MM.1S (cell line): ENCODE measurements around the gene GBF1.

Experiments used
- DNase-seq: peaks from one replicate; pipeline ENCODE4 v3.0.0-alpha.2; 2015
- H2AFZ ChIP-seq: fragments of 300-600 bp; sonication (generic); 2 replicates; pipeline ENCODE4 v1.6.0; 2016; ENCODE audit warnings: antibody characterized with exemption, low read length
- H3F3A ChIP-seq: fragments of 300-600 bp; sonication (generic); 2 replicates; pipeline ENCODE4 v1.6.1; 2016; ENCODE audit warnings: mild to moderate bottlenecking, antibody characterized with exemption, low read length, moderate library complexity, mixed read lengths; ENCODE audit not compliant: insufficient read depth
- H3K27ac ChIP-seq: fragments of 300-600 bp; sonication (generic); 2 replicates; pipeline ENCODE4 v1.5.1; 2016; ENCODE audit warnings: mild to moderate bottlenecking, low read length
- H3K27me3 ChIP-seq: fragments of 300-600 bp; sonication (generic); replicated peaks from 2 replicates; pipeline ENCODE4 v1.6.0; 2016; ENCODE audit warnings: low read length; ENCODE audit not compliant: insufficient read depth
- H3K36me3 ChIP-seq: fragments of 300-600 bp; sonication (generic); replicated peaks from 2 replicates; pipeline ENCODE4 v1.6.1; 2016; ENCODE audit warnings: mild to moderate bottlenecking, low read length, mixed read lengths; ENCODE audit not compliant: insufficient read depth
- H3K4me1 ChIP-seq: fragments of 300-600 bp; sonication (generic); 2 replicates; pipeline ENCODE4 v1.6.1; 2016; ENCODE audit warnings: low read length, mixed read lengths
- H3K4me2 ChIP-seq: fragments of 300-600 bp; sonication (generic); 2 replicates; pipeline ENCODE4 v1.6.0; 2016; ENCODE audit warnings: low read depth, low read length
- H3K4me3 ChIP-seq: fragments of 300-600 bp; sonication (generic); 2 replicates; pipeline ENCODE4 v1.5.1; 2016; ENCODE audit warnings: low read length, mixed read lengths
- H3K79me2 ChIP-seq: fragments of 300-600 bp; sonication (generic); 2 replicates; pipeline ENCODE4 v1.6.1; 2016; ENCODE audit warnings: mixed run types, low read length, mixed read lengths
- H3K9ac ChIP-seq: fragments of 300-600 bp; sonication (generic); 2 replicates; pipeline ENCODE4 v1.6.1; 2016; ENCODE audit warnings: low read length, mixed read lengths
- H3K9me2 ChIP-seq: fragments of 300-600 bp; sonication (generic); replicated peaks from 2 replicates; pipeline ENCODE4 v1.6.1; 2016; ENCODE audit warnings: mild to moderate bottlenecking, low read length, mixed read lengths; ENCODE audit not compliant: insufficient read depth
- H3K9me3 ChIP-seq: fragments of 300-600 bp; sonication (generic); replicated peaks from 2 replicates; pipeline ENCODE4 v1.6.1; 2016; ENCODE audit warnings: mild to moderate bottlenecking, low read length, mixed read lengths; ENCODE audit not compliant: insufficient read depth
- H4K20me1 ChIP-seq: fragments of 300-600 bp; sonication (generic); 2 replicates; pipeline ENCODE4 v1.6.1; 2016; ENCODE audit warnings: mild to moderate bottlenecking, low read length, moderate library complexity, mixed read lengths; ENCODE audit not compliant: insufficient read depth
- CTCF ChIP-seq: fragments of 300-600 bp; sonication (generic); IDR thresholded peaks from 2 replicates; pipeline ENCODE4 v1.5.1; 2016; ENCODE audit warnings: antibody characterized with exemption, low read length, mixed read lengths
- EZH2 ChIP-seq: fragments of 300-600 bp; sonication (generic); optimal IDR thresholded peaks from 2 replicates; pipeline ENCODE3; 2017; ENCODE audit warnings: low read depth, mild to moderate bottlenecking, antibody characterized with exemption, low read length, mixed read lengths
- EZH2phosphoT487 ChIP-seq: fragments of 300-600 bp; sonication (generic); IDR thresholded peaks from 2 replicates; pipeline ENCODE4 v1.6.1; 2018; ENCODE audit warnings: antibody characterized with exemption, low read length

The GBF1 gene

GRCh38 chr10:102327641-102328040 lies 82.3 kb downstream of the GBF1 start:
- Histone ChIP-seq H3K27ac (no peak overlapping the region), H3K4me1 (no peaks in the 10 kb centered on the region), H3K9me3 (no peaks in the 10 kb centered on the region), H3K36me3 (no peaks in the 10 kb centered on the region), H4K20me1 (no peaks in the 10 kb centered on the region; the same call in 1 of the 2 replicates), H3F3A (0 out of 2 replicates have a peak, but pooled peaks cover 1% of the 10 kb centered on the region), H3K79me2 (peaks cover 84% of the 10 kb centered on the region), H3K4me3 (no peak overlapping the region), H3K9me2 (no peaks in the 10 kb centered on the region), H2AFZ (no peak overlapping the region), H3K4me2 (no peak overlapping the region), H3K9ac (no peak overlapping the region), H3K27me3 (no peaks in the 10 kb centered on the region)
- TF ChIP-seq CTCF (no peak), EZH2phosphoT487 (no peak), EZH2 (no peak)
- DNase-seq = no peak

GRCh38 chr10:102332772-102333171 lies 87.4 kb downstream of the GBF1 start:
- no peak overlapping the region for H3K4me2 ChIP-seq
- no peak overlapping the region for H2AFZ ChIP-seq
- no peaks in the 10 kb centered on the region for H3K9me2 ChIP-seq
- no peaks in the 10 kb centered on the region for H3K9me3 ChIP-seq
- H3F3A ChIP-seq = no peaks in the 10 kb centered on the region
- H3K27ac ChIP-seq = no peak overlapping the region
- H3K36me3 ChIP-seq = no peaks in the 10 kb centered on the region; the same call in 1 of the 2 replicates
- no peak overlapping the region for H3K9ac ChIP-seq
- H3K79me2 ChIP-seq = peaks cover 60% of the 10 kb centered on the region
- DNase-seq = no peak
- H4K20me1 ChIP-seq = no peaks in the 10 kb centered on the region
- H3K27me3 ChIP-seq = no peaks in the 10 kb centered on the region
- H3K4me3 ChIP-seq = no peak overlapping the region
- TF ChIP-seq CTCF = no peak
- H3K4me1 ChIP-seq = no peaks in the 10 kb centered on the region

- H3K4me1 ChIP-seq = no peaks in the 10 kb centered on the region
- no peaks in the 10 kb centered on the region for H3K27me3 ChIP-seq
- H3K4me3 ChIP-seq = no peak overlapping the region
- no peaks in the 10 kb centered on the region; the same call in 1 of the 2 replicates for H3K36me3 ChIP-seq
- no peak overlapping the region for H3K9ac ChIP-seq
- no peak overlapping the region for H3K27ac ChIP-seq
- TF ChIP-seq CTCF (no peak), EZH2phosphoT487 (no peak), EZH2 (no peak)
- H3K9me2 ChIP-seq = no peaks in the 10 kb centered on the region
- H3K9me3 ChIP-seq = no peaks in the 10 kb centered on the region
- H2AFZ ChIP-seq = no peak overlapping the region
- no peaks in the 10 kb centered on the region for H4K20me1 ChIP-seq
- H3F3A ChIP-seq = no peaks in the 10 kb centered on the region
- H3K79me2 ChIP-seq = peaks cover 54% of the 10 kb centered on the region
- no peak overlapping the region for H3K4me2 ChIP-seq
- no peak for DNase-seq
Measured at GRCh38 chr10:102334101-102334500, 88.8 kb downstream of the GBF1 start.
